ENCODE data around the gene SUSD1. TPM values are rescaled to one million over a fixed set of nuclear protein-coding genes. Genes with fewer than 3 reads are reported as not detected.

The SUSD1 gene
- total RNA-seq, 2 experiments from 2014 or later = 2.5 TPM

- intact Hi-C loops (cut with DNase I, micrococcal nuclease) = loop anchor here (1.0 to 10.0 kb wide), 5 partner anchors 159 to 1051 kb away; partner anchors contain the start of genes FKBP15 (in 1 of the 2), KIAA1958 (in 1 of the 2), PTBP3 (in 1 of the 2) and SLC31A1 (in 1 of the 2)
Observed at GRCh38 chr9:112173489-112174221, 1.4 kb downstream of the SUSD1 start.

GRCh38 chr9:112170968-112171367, 4.1 kb downstream of the SUSD1 start:
- H3K27me3 Mint-ChIP-seq = peaks cover 6% of the 10 kb centered on the region
- intact Hi-C loops (cut with DNase I, micrococcal nuclease) = loop anchor here in 1 of 2 experiments (5.0 to 10.0 kb wide), 3 partner anchors 316 to 1054 kb away; partner anchors contain the start of genes FKBP15, KIAA1958, SLC31A1 and SNX30
- H3K4me3 Mint-ChIP-seq = no peak overlapping the region
- peaks cover 51% of the 10 kb centered on the region for H3K4me1 Mint-ChIP-seq
- peaks cover 1% of the 10 kb centered on the region for H3K36me3 Mint-ChIP-seq (ENCODE audit: low read depth)
- H3K27ac Mint-ChIP-seq = no peak overlapping the region
- ChIA-PET CTCF (no interaction called here), POLR2A (interaction anchor here (0.6 kb wide), 1 partner anchor 547 kb away, joined by 4 read pairs; the partner anchor contains the start of gene INIP)
- DNase-seq (no peak), ATAC-seq (no peak)
- no peaks in the 10 kb centered on the region for H3K9me3 Mint-ChIP-seq (ENCODE audit: low read depth)

More at GRCh38 chr9:112173489-112174221, 1.4 kb downstream of the SUSD1 start:
- ChIA-PET POLR2A (interaction anchor here (1.0 kb wide), 1 partner anchor 160 kb away, joined by 4 read pairs; the partner anchor contains the start of gene PTBP3), CTCF (interaction anchor here (0.7 kb wide), 1 partner anchor 10 kb away, joined by 3 read pairs; no protein-coding TSS in a partner anchor)
- Mint-ChIP-seq H3K27me3 (peaks cover 11% of the 10 kb centered on the region), H3K9me3 (ENCODE audit: low read depth) (no peaks in the 10 kb centered on the region), H3K4me3 (peak overlapping the region; percentile 75), H3K27ac (peak overlapping the region; percentile 92), H3K36me3 (ENCODE audit: low read depth) (peaks cover 2% of the 10 kb centered on the region), H3K4me1 (peaks cover 45% of the 10 kb centered on the region)
- no peak for DNase-seq
- ATAC-seq = no peak

DNA sequence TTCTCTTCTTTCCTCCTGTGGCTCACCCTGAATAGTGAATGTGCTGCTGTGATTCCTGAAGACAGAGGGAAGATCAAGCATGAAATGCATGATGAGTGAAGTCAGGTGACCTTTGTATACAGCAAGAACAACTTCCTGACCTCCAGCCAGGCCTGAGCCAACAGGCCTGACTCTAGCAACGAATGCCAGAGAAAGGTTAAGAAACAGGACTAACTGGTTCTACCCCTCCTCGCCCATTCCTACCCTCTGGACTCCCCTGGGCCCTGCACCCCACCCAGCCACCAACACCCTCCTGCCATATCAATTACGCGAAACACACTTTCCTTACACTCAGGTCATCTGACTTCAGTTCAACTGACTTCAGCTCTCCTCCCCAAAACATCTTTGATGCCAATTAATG, 4.9 kb downstream of the SUSD1 start:
- H3K27ac Mint-ChIP-seq = no peak overlapping the region
- no peak overlapping the region for H3K4me3 Mint-ChIP-seq
- H3K4me1 Mint-ChIP-seq = peaks cover 47% of the 10 kb centered on the region
- no peak for ATAC-seq
- DNase-seq = no peak
- POLR2A ChIA-PET = no interaction called here
- CTCF ChIA-PET = no interaction called here
- intact Hi-C loops (cut with DNase I, micrococcal nuclease) = loop anchor here in 1 of 2 experiments (5.0 to 10.0 kb wide), 3 partner anchors 317 to 1055 kb away; partner anchors contain the start of genes FKBP15, KIAA1958, SLC31A1 and SNX30
- H3K27me3 Mint-ChIP-seq = peaks cover under 1% of the 10 kb centered on the region
- no peaks in the 10 kb centered on the region for H3K36me3 Mint-ChIP-seq (ENCODE audit: low read depth)
- no peaks in the 10 kb centered on the region for H3K9me3 Mint-ChIP-seq (ENCODE audit: low read depth)

DNA sequence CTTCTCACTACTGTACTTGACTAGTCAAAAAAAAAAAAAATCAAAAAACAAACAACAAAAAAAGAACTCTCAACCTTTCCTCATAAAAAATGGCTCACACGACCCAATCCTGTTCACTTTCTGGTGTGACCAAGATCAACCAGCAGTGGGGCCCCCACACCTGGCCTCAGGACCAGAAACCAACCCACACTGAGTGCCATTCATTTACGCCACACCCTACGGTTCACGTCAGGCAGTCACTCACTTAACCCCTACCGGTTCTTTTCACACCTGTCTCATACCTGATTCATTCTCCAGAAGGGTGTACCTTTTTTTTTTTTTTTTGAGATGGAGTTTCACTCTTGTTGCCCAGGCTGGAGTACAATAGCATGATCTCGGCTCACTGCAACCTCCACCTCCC, 5.7 kb downstream of the SUSD1 start:
- no peak for ATAC-seq
- no peak for DNase-seq
- intact Hi-C loops (cut with DNase I, micrococcal nuclease) = no loop called here
- POLR2A ChIA-PET = no interaction called here
- Mint-ChIP-seq H3K27me3 (no peaks in the 10 kb centered on the region), H3K4me3 (no peak overlapping the region), H3K9me3 (ENCODE audit: low read depth) (no peaks in the 10 kb centered on the region), H3K36me3 (ENCODE audit: low read depth) (no peaks in the 10 kb centered on the region), H3K27ac (no peak overlapping the region), H3K4me1 (peaks cover 46% of the 10 kb centered on the region)
- CTCF ChIA-PET = no interaction called here

DNA sequence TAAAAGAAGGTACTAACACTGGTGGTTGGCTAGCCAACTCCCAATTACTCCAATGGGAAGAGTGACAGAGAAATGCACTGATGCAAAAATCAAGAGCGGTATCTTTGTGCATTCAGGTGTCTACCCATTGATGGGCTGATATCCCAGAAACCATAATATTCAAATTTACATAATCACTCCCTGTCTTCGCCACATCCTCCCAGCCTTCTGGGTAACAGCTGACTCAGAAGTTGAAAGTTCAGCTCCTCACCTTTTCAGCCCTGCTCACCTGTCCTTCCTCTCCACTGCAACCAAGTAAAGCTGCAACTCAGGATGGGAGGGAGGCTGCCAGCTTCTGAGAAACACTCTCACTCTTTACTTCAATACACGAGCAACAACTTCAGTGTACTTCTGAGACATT, 6.9 kb downstream of the SUSD1 start:
- ChIA-PET CTCF (no interaction called here), POLR2A (no interaction called here)
- Mint-ChIP-seq H3K27ac (peak overlapping the region; percentile 45), H3K27me3 (no peaks in the 10 kb centered on the region), H3K36me3 (ENCODE audit: low read depth) (no peaks in the 10 kb centered on the region), H3K4me3 (no peak overlapping the region), H3K4me1 (peaks cover 34% of the 10 kb centered on the region), H3K9me3 (ENCODE audit: low read depth) (no peaks in the 10 kb centered on the region)
- peak; percentile 66 for ATAC-seq
- intact Hi-C loops (cut with DNase I, micrococcal nuclease) = no loop called here
- DNase-seq = no peak

DNA sequence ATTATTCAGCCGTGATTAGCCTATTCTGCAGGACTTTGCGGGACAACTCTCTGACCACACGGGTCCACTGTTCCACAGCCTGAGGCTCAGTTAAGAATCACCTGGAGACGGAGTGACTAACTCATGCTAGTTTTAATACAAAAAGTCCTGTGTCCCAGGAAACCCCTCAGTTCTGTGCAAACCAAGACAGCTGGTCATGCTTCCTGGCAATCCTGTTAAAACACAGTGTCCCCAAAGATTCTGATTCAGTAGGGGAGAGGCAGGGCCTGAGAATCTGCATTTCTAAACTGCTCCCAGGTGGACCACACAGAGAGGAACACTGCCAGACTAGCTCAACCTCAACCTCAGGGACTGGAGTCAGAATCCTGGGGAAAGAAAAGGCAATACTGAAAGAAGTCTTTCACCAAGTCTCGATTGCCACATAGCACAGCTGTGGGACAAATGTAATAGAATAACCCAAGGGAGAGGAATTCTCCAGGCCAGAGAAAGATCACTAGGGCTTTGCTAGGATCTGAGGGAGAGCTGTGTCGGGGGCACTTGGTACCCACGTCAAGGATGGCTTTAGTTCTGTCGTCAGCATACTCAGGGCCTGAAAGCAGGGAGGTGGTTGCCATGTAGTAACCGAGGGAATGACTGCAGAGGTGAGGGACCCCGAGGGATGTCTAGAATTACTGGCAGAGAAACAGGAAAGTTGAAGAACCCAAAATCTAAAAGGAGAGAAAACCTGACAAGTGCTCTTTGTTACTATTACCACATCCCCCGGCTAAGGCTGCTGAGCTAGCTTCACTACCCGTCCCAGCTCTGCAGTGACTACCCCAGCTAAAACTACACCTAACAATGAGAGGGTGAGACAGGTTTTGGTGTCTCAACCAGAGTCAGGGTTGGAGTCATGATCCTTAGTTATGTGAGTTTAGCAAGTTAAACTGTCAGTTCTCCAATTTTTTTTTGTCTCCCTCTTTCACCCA, 8.6 kb downstream of the SUSD1 start:
- DNase-seq (no peak), ATAC-seq (no peak)
- no peaks in the 10 kb centered on the region for H3K36me3 Mint-ChIP-seq (ENCODE audit: low read depth)
- no peaks in the 10 kb centered on the region for H3K9me3 Mint-ChIP-seq (ENCODE audit: low read depth)
- H3K4me3 Mint-ChIP-seq = no peak overlapping the region
- intact Hi-C loops (cut with DNase I, micrococcal nuclease) = no loop called here
- H3K27ac Mint-ChIP-seq = no peak overlapping the region
- no peaks in the 10 kb centered on the region for H3K27me3 Mint-ChIP-seq
- ChIA-PET CTCF (no interaction called here), POLR2A (no interaction called here)
- H3K4me1 Mint-ChIP-seq = peaks cover 25% of the 10 kb centered on the region

DNA sequence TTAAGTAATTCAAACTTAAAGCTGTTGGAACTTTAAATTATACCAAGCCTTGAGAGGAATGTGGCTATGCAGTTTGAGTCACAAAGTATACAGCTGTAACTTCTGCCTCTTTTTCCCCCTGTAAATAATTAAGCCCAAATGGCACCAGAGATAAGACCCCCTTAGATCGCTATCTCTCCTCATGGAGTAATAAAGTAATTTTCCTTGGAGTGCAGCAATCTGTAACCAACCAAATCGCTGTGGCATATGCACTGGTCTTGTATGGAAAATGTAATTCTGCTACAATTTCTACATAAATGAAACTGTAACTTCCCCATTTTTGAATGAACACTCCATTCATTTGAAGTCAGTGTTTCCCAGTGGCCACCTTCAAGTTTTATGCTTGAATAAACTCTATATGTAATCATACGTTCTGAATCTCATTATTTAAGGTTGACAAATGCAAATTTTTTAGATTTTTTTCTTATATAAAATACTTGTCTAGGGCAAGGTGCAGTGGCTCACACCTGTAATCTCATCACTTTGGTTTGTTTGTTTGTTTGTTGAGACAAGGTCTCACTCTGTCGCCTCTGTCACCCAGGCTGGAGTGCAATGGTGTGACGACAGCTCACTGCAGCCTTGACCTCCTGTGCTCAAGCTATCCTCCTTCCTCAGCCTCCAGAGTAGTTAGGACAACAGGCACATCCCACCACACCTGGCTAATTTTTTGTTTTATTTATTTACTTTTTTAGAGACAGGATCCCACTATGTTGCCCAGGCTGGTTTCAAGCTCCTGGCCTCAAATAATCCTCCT, 12.3 kb downstream of the SUSD1 start:
- DNase-seq (no peak), ATAC-seq (no peak)
- POLR2A ChIA-PET = interaction anchor here (0.6 kb wide), 1 partner anchor 621 kb away, joined by 4 read pairs; no protein-coding TSS in a partner anchor
- Mint-ChIP-seq H3K27me3 (no peaks in the 10 kb centered on the region), H3K36me3 (ENCODE audit: low read depth) (no peaks in the 10 kb centered on the region), H3K4me3 (no peak overlapping the region), H3K9me3 (ENCODE audit: low read depth) (no peaks in the 10 kb centered on the region), H3K4me1 (peaks cover 8% of the 10 kb centered on the region), H3K27ac (no peak overlapping the region)
- intact Hi-C loops (cut with DNase I, micrococcal nuclease) = no loop called here
- CTCF ChIA-PET = interaction anchor here (0.6 to 1.4 kb wide), 7 partner anchors 11 to 1339 kb away, joined by 3 to 5 read pairs (median 4); no protein-coding TSS in a partner anchor

DNA sequence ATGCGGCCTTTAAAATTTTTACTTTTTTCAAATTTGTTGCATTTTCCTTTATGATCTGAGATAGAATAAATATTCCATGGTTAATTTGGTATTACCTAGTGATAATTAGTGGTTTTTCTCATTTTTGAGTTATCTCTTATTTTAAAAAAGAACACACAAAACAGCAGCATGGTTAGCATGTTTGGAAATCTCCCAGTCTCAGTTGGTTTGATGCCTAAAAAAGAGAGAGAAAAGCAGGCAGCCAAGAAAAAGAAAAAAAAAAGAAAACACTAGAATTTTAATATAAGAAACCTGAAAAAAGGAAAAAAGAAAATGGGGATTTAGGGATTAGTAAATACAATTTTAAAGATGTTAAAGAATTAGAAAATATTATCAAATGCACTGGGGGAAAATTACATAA, 15.3 kb downstream of the SUSD1 start:
- Mint-ChIP-seq H3K9me3 (ENCODE audit: low read depth) (no peaks in the 10 kb centered on the region), H3K27me3 (no peaks in the 10 kb centered on the region), H3K4me3 (no peak overlapping the region), H3K36me3 (ENCODE audit: low read depth) (no peaks in the 10 kb centered on the region), H3K27ac (no peak overlapping the region), H3K4me1 (no peaks in the 10 kb centered on the region)
- ChIA-PET CTCF (no interaction called here), POLR2A (no interaction called here)
- intact Hi-C loops (cut with DNase I, micrococcal nuclease) = no loop called here
- no peak for ATAC-seq
- no peak for DNase-seq

- H3K36me3 Mint-ChIP-seq (ENCODE audit: low read depth) = no peaks in the 10 kb centered on the region
- no peaks in the 10 kb centered on the region for H3K9me3 Mint-ChIP-seq (ENCODE audit: low read depth)
- no peak overlapping the region for H3K4me3 Mint-ChIP-seq
- ChIA-PET CTCF (interaction anchor here (0.6 to 0.8 kb wide), 2 partner anchors 22 to 137 kb away, joined by 3 read pairs; no protein-coding TSS in a partner anchor), POLR2A (no interaction called here)
- DNase-seq = no peak
- no peak for ATAC-seq
- no peaks in the 10 kb centered on the region for H3K27me3 Mint-ChIP-seq
- no peaks in the 10 kb centered on the region for H3K4me1 Mint-ChIP-seq
- H3K27ac Mint-ChIP-seq = no peak overlapping the region
- intact Hi-C loops (cut with DNase I, micrococcal nuclease) = no loop called here
Observed at GRCh38 chr9:112158656-112159367, 16.3 kb downstream of the SUSD1 start.

- H3K4me3 Mint-ChIP-seq = no peak overlapping the region
- intact Hi-C loops (cut with DNase I, micrococcal nuclease) = no loop called here
- H3K36me3 Mint-ChIP-seq (ENCODE audit: low read depth) = no peaks in the 10 kb centered on the region
- ATAC-seq = no peak
- no peak overlapping the region for H3K27ac Mint-ChIP-seq
- H3K9me3 Mint-ChIP-seq (ENCODE audit: low read depth) = no peaks in the 10 kb centered on the region
- POLR2A ChIA-PET = no interaction called here
- DNase-seq = no peak
- CTCF ChIA-PET = interaction anchor here (0.6 to 0.8 kb wide), 2 partner anchors 23 to 138 kb away, joined by 3 read pairs; no protein-coding TSS in a partner anchor
- H3K4me1 Mint-ChIP-seq = no peaks in the 10 kb centered on the region
- H3K27me3 Mint-ChIP-seq = no peaks in the 10 kb centered on the region
Observed at GRCh38 chr9:112157961-112158360, 17.1 kb downstream of the SUSD1 start.
